CD4-positive, alpha-beta T cell treated with Interleukin-1 beta for 1 hour (primary cell): ENCODE results near the gene BAMBI.
A peak's percentile ranks its signal among the peaks of the same experiment; 100 is the strongest.

Source experiments
- DNase-seq, 2 donors: peaks; one replicate each; pipeline ENCODE4 v3.0.0-alpha.2; 2020 to 2022

BAMBI gene

GRCh38 chr10:28676326-28676967 is 874 bp upstream of the BAMBI start:
- peak in 1 of 2 donors; percentile 6 for DNase-seq

DNA sequence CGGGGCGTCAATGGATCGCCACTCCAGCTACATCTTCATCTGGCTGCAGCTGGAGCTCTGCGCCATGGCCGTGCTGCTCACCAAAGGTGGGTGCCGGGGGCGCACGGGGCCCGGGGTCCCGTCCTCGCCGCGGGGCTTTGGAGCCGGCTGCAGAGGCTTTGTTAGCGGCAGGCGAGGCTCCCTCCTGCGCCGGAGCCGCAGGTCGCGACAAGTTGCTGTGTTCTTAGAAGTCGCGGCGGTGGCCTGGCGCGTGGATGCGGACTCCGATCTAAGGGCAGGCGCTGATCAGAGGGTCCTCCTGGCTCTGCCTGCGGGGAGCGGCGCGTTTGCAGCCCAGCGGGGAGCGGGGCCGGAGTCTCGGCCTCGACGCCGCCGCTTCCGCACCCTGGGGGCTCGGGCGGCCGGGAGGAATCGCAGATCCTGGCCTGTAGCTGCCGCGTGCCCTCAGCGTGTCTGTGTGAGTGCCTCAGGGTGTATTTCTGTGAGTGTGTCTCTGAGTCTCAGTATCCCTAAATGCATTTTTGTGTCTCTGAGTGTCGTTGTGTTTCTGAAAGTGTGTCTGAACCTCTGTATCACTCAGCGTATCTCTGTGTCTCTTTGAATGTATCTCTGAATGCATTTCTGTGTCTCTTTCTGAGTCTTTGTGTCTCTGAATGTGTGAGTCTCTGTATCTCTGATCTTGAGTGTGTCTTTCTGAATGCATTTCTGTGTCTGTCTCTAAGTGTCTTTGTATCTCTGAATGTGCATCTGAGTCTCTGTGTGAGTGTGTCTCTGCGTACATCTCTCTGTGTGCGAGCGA is 766 bp downstream of the BAMBI start:
- peak; percentile 9 to 17 for DNase-seq

DNA sequence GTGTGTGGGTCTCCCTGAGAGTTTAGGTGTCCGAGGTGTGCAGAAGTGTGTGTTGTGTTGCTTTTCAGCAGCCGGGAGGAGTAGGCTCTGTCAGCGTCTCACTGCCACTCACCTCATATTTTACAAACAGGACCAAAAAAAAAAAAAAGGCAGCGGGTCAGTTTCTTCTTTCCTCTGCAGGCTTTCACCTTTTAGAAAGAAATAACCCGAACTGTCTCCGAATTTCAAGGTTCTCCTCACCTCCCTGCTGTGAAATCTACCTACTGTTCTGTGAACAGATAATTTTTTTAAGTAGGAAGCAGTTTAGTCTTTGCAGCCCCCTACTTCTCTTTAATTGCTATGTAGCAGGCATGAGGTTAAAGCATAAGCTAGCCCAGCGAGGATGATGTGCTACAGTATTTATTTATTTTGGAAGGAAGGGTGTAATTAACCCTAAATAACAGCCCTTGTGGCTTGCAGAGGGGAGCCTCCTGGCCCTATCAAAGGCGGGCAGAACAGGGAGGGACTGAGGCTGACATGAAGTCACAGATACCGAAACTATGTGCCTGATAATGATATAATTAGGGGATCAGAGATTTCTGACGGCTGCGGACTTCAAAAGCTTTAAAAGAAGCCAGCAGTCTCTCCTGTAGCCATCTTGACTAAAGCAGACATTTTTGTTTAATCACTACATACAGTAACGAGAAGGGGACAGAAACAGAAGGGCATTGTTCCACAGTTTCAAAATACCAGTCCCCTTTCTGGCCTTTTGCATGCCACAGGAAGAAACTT is 1.6 kb downstream of the BAMBI start:
- no peak for DNase-seq

DNA sequence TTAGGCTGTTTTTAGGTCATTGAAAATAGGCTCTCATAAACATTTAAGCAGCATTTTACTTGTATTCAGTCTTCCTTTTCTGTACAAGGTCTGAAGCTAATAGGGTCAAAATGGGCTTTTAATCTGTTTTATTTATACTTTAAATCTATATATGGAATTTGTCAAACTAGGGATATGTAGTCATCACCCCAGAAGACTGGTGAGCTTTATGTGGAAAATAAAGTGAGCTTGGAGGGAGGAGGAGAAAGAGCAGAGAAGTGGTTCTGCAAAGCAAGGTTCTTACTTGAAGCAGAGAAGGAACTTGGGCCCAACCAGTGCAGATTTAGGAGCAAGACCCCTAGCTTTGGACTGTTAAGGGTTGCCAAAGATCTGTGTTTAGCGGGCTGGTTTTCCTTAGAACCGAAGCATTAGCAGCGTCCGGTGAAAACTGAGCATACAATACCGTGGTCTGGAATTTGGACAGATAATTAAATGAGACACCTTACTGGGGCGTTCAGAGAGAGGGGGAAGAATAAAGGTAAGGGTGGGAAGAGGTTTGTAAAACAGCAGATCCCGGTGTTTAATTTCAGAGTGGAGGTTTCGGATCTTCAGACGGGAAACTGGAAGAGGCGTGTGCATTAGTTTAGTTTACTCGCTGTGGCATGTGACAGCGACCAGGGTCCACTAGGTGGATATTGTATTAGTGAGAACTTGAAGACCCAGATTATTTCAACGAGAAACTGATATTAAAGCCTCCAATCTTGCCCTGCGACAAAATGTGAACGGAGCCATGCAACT is 2.4 kb downstream of the BAMBI start:
- no peak for DNase-seq

GRCh38 chr10:28680358-28680752 is 3.0 kb downstream of the BAMBI start:
- no peak for DNase-seq

DNA sequence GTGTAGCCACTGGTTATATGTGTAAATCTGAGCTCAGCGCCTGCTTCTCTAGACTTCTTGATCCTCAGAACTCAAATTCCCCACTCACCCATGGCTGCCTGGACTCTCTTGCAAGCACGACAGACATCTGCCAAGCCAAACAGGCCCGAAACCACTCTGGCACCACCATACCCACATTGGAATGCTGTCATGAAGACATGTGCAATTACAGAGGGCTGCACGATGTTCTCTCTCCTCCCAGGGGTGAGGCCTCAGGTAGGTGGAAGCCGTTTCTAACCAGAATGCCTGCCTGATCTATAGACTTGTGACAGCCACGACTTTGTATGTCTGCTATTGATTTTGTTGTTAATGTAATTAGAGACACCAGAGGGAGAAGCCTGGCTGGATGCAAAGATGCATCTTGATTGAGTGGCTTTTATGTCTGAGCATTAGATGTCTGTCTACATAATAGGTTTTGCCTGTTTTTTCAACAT is 4.0 kb downstream of the BAMBI start:
- DNase-seq, result no peak

GRCh38 chr10:28681928-28682750 is 4.8 kb downstream of the BAMBI start:
- no peak for DNase-seq

DNA sequence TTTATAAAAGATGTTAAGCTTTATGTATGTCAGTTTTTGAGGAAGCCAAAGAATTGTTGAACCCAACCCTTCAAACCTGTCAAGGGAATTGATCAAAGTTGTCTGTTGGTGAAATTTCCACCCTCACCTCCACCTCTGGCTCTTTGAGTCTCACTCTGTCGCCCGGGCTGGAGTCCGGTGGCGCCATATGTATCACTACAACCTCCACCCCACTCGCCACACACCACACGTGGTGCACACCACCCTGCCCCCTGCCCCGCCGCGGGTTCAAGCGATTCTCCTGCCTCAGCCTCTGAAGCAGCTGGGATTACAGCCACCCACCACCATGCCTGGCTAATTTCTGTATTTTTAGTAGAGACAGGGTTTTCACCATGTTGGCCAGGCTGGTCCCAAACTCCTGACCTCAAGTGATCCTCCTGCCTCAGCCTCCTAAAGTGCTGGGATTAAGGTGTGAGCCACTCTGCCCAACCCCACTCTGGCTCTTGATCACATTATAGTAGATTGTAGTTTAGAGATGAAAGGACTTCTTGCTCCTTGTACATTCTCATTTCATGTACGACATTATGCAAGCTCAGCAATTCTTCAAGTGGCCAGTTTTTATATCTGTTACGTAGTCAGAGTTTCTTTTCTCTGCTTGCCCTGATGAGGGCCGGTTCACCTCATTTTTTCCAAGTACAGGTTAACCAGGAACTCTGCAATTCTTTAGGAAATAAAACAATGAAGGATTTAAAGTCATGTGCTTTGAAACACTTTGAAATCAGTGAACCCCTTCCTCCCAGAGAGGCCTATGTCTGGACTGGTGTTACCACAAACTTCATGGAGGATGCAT is 7.0 kb downstream of the BAMBI start:
- DNase-seq, result no peak

DNA sequence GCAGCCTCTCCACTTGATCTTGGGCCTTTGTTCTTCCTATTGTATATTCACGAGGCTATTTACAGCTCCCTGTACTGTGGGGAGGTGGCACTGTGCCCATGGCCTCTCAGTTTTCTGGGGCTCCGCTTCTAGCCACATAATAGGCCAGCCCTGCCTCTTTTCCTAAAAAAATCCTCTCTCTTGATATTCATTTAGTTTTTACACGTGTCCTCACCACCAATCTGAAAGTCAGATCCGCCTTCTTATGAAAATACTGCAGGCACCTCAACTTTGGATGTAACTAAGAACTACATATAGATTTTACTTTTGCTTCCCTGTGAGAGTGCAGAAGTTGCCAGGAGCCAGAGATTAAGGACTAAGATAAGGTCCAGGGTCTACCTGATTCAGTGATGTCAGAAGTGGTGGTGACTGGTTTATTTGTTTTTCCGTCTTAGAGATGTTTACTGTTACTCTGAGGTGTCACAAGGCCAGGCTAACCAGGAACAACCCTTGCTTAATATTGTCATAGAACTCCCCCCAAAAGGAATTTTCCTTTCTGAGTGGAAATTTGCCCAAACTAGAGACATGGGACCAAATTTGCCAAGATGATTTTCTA is 7.8 kb downstream of the BAMBI start:
- no peak for DNase-seq

DNA sequence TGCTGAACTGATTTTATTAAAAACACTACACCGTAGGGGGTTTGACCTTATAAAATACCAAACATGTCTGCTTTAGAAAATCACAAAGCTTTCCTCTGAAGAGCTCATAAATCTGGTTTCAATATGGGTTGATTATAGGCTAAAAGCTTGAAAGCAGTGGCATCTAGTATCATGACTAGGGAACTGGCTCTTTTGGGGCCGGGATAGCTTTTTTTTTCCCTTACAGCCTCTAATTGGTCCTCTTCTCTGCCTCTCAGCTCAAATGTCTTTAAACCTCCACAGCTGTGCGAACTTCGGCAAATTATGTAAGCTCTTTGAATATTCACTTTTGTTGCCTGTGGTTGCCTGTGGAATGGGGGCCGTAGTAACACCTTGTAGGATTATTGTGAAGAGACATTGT is 8.4 kb downstream of the BAMBI start:
- no peak for DNase-seq

DNA sequence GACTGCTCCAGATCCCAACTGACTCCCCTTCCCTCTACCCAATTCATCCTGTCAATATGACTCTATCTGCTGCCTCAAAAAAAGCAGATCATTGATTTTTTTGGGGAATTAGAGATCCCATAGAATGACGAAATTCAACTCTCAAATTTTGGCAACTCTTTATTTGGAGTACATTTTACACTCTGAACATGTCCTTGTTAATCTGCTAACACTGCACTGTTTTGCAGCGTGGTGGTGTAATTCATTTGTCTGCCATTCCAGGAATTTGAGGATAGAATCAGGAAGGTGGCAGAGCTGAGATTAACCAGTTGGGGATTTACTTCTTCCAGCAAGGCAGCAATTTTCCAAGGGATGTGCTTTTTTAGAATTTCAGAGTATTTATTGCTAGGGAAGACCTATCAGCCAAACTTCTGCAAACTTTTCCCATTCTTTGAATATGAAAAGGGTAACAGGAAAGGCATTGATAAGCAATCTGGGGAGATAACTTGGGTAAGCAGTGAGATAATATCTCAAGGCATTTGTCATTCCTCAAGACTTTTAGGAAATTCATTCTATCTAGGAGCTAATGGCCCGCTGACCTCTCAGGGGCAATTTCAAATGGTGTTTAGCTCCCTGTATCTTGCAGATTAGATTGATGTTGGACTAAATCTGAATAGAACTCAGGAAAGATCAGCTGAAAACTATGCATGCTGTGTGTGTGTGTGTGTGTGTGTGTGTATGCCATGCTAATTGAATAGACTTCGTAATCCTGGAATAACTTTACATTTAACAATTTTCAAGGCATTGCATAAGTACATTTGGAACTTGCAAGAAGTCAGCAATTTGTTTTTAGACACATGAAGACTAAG is 9.7 kb downstream of the BAMBI start:
- DNase-seq, result no peak

- DNase-seq, result no peak
Observed at GRCh38 chr10:28687683-28688001, 10.3 kb downstream of the BAMBI start.

GRCh38 chr10:28690545-28690944 is 13.2 kb downstream of the BAMBI start:
- DNase-seq, result no peak

GRCh38 chr10:28691187-28691694 is 13.9 kb downstream of the BAMBI start:
- no peak for DNase-seq

GRCh38 chr10:28692050-28692449 is 14.7 kb downstream of the BAMBI start:
- DNase-seq, result no peak

GRCh38 chr10:28694530-28694929 is 17.2 kb downstream of the BAMBI start:
- no peak for DNase-seq

- no peak for DNase-seq
Observed at GRCh38 chr10:28698075-28698474, 20.8 kb downstream of the BAMBI start.

- DNase-seq, result no peak
Observed at GRCh38 chr10:28704464-28705161, 27.3 kb downstream of the BAMBI start.

DNA sequence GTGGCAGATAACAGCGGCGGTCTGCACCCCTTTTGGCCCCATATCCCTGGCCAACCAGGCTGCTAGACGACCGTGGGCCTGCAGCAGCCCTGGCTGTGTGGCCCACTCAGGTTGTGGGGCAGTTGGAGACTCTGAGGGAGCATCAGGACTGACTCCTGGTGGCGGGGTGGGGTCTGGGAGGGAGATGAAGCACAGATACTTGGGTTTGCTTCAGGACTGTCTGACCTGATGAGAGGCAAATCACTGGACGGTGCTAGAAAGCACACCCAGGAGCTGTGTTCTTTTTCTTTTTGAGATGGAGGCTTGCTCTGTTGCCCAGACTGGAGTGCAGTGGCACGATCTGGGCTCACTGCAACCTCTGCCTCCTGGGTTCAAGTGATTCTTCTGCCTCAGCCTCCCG is 28.2 kb downstream of the BAMBI start:
- no peak for DNase-seq
